ENCODE data around the gene RALGPS1.

RALGPS1 gene

GRCh38 chr9:127081250-127082185, 166.9 kb downstream of the RALGPS1 start:
- DNase-seq (ENCODE audit: low read depth): no peak
- no peak overlapping the region for H3K4me3 ChIP-seq (ENCODE audit: low read length)
- no peak for TF ChIP-seq CTCF (conservative IDR thresholded peaks at IDR 0.05; ENCODE audit: low read depth, low read length)

- no peak for TF ChIP-seq CTCF (conservative IDR thresholded peaks at IDR 0.05; ENCODE audit: low read depth, low read length)
- no peak overlapping the region for H3K4me3 ChIP-seq (ENCODE audit: low read length)
- no peak for DNase-seq (ENCODE audit: low read depth)
Measured at GRCh38 chr9:127083138-127083980, 168.8 kb downstream of the RALGPS1 start.

- H3K4me3 ChIP-seq (ENCODE audit: low read length): no peak overlapping the region
- no peak for DNase-seq (ENCODE audit: low read depth)
- no peak for TF ChIP-seq CTCF (conservative IDR thresholded peaks at IDR 0.05; ENCODE audit: low read depth, low read length)
Measured at GRCh38 chr9:127084076-127085039, 169.8 kb downstream of the RALGPS1 start.

GRCh38 chr9:127085186-127085585, 170.6 kb downstream of the RALGPS1 start:
- no peak for TF ChIP-seq CTCF (conservative IDR thresholded peaks at IDR 0.05; ENCODE audit: low read depth, low read length)
- no peak for DNase-seq (ENCODE audit: low read depth)
- no peak overlapping the region for H3K4me3 ChIP-seq (ENCODE audit: low read length)

GRCh38 chr9:127086771-127087170, 172.2 kb downstream of the RALGPS1 start:
- no peak overlapping the region for H3K4me3 ChIP-seq (ENCODE audit: low read length)
- no peak for DNase-seq (ENCODE audit: low read depth)
- no peak for TF ChIP-seq CTCF (conservative IDR thresholded peaks at IDR 0.05; ENCODE audit: low read depth, low read length)

- DNase-seq (ENCODE audit: low read depth): no peak
- no peak for TF ChIP-seq CTCF (conservative IDR thresholded peaks at IDR 0.05; ENCODE audit: low read depth, low read length)
Measured at GRCh38 chr9:127087411-127087810, 172.8 kb downstream of the RALGPS1 start.

More at GRCh38 chr9:127087411-127087810, 172.8 kb downstream of the RALGPS1 start:
- H3K4me3 ChIP-seq (ENCODE audit: low read length): no peak overlapping the region

All from retinal pigment epithelial cell (primary cell).